GM18858 (cell line): ENCODE measurements around the gene RRAS.

Experiments
- ATAC-seq: cut with Tn5 transposase; IDR thresholded peaks from one replicate; pipeline ENCODE4 v1.9.1; 2021; ENCODE audit not compliant: unreplicated experiment

The RRAS gene

GRCh38 chr19:49677231-49677900 lies 37.4 kb upstream of the RRAS start, which contains the start of gene PRMT1:
PRMT1 (plus strand) TSS chr19:49677271; CDS start chr19:49677281, 10 bp downstream.
- peak; percentile 5 for ATAC-seq

GRCh38 chr19:49676784-49677230 lies 36.9 kb upstream of the RRAS start:
- ATAC-seq = peak; percentile 47

- ATAC-seq = peak; percentile 2
These were observed 36.3 kb upstream of the RRAS start for GRCh38 chr19:49676136-49676783.

GRCh38 chr19:49672131-49672919 lies 32.4 kb upstream of the RRAS start:
- ATAC-seq = no peak

GRCh38 chr19:49669516-49669915 lies 29.6 kb upstream of the RRAS start:
- ATAC-seq = no peak

GRCh38 chr19:49667473-49667872 lies 27.5 kb upstream of the RRAS start:
- ATAC-seq = no peak

- ATAC-seq = no peak
These were observed 26.1 kb upstream of the RRAS start for GRCh38 chr19:49666120-49666444.

GRCh38 chr19:49665351-49666119 lies 25.6 kb upstream of the RRAS start, which contains the start of the genes BCL2L12 and IRF3:
BCL2L12 (plus strand) TSS chr19:49665933; CDS start chr19:49666693, 760 bp downstream.
IRF3 (minus strand) TSS chr19:49665857; CDS start chr19:49664838, 1,019 bp downstream.
- ATAC-seq = peak; percentile 80

GRCh38 chr19:49665036-49665350 lies 25.1 kb upstream of the RRAS start:
- ATAC-seq = no peak

GRCh38 chr19:49664171-49665035 lies 24.5 kb upstream of the RRAS start:
- no peak for ATAC-seq

- no peak for ATAC-seq
These were observed 23.3 kb upstream of the RRAS start for GRCh38 chr19:49663224-49663623.

- no peak for ATAC-seq
These were observed 22.1 kb upstream of the RRAS start for GRCh38 chr19:49662011-49662410.

- no peak for ATAC-seq
These were observed 20.5 kb upstream of the RRAS start for GRCh38 chr19:49660338-49660961.

- ATAC-seq = no peak
These were observed 18.9 kb upstream of the RRAS start for GRCh38 chr19:49658566-49659442.

- no peak for ATAC-seq
These were observed 18.2 kb upstream of the RRAS start for GRCh38 chr19:49658139-49658517.

- ATAC-seq = no peak
These were observed 17.7 kb upstream of the RRAS start for GRCh38 chr19:49657493-49658138.

GRCh38 chr19:49656456-49657109 lies 16.6 kb upstream of the RRAS start:
- ATAC-seq = no peak
